HepG2 (cell line): ENCODE data around the gene TTBK1. TPM values are rescaled to one million over a fixed set of nuclear protein-coding genes. Genes with fewer than 3 reads are reported as not detected.

Experiments
- CCDC6 ChIP-seq: sonication (generic); formaldehyde crosslinking; IDR thresholded peaks from 2 replicates; pipeline ENCODE4 v1.8.1; 2022; ENCODE audit warnings: mild to moderate bottlenecking, missing genetic modification reagents, moderate library complexity
- GATA4 ChIP-seq: sonication (generic); IDR thresholded peaks from 2 replicates; pipeline ENCODE4 v1.6.1; 2016; ENCODE audit warnings: antibody characterized with exemption, low read depth, borderline replicate concordance
- HCFC1 ChIP-seq: fragments of 150-350 bp; IDR thresholded peaks from 2 replicates; pipeline ENCODE4 v1.6.1; 2014; ENCODE audit warnings: low read depth, low read length
- NR2F2 ChIP-seq: IDR thresholded peaks from 2 replicates; pipeline ENCODE4 v1.6.1; 2012; ENCODE audit warnings: low read depth, inconsistent platforms, borderline replicate concordance
- PHF5A ChIP-seq: IDR thresholded peaks from one replicate; pipeline ENCODE4 v1.6.1; 2018; ENCODE audit warnings: low read depth, missing genetic modification reagents; ENCODE audit not compliant: unreplicated experiment
- ZFP62 ChIP-seq: sonication (generic); formaldehyde crosslinking; IDR thresholded peaks from 2 replicates; pipeline ENCODE4 v1.4.0; 2020; ENCODE audit warnings: missing genetic modification reagents
- ZNF343 ChIP-seq: sonication (generic); formaldehyde crosslinking; IDR thresholded peaks from 2 replicates; pipeline ENCODE4 v1.4.0; 2020; ENCODE audit warnings: mild to moderate bottlenecking, missing genetic modification reagents
- ZSCAN9 ChIP-seq: IDR thresholded peaks from 2 replicates; pipeline ENCODE4 v1.6.1; 2016; ENCODE audit warnings: borderline replicate concordance
- polyA plus RNA-seq, 8 experiments: library from polyadenylated mRNA; depleted of rRNA in 3 of 8; stranded (reverse) in 7 of 8; unstranded in 1 of 8; fragments of >200 nt; fragmentation: Illumina TruSeq in 4 of 8; extraction: Trizol in 4 of 8; gene quantifications; 2 replicates each; pipeline versions ENCODE4 v1.2.1 to v1.2.3, GENCODE V29; 2011 to 2016; ENCODE audit warnings: low read depth in 4 of 8, missing spikeins in 1 of 8, mixed read lengths in 1 of 8; ENCODE audit not compliant: insufficient read depth in 1 of 8
- total RNA-seq, 5 experiments: library from RNA; depleted of rRNA; stranded (reverse); fragments of >200 nt; fragmentation: Illumina TruSeq; extraction: Trizol; gene quantifications; 2 replicates each; pipeline ENCODE4 v1.2.3, GENCODE V29; 2016; ENCODE audit warnings: low read depth in 1 of 5
- TF ChIP-seq, protein P1 (sequence below): sonication (generic); formaldehyde crosslinking; IDR thresholded peaks from 2 replicates; pipeline ENCODE4 v1.4.0; 2020; ENCODE audit warnings: missing genetic modification reagents
- TF ChIP-seq, protein P2 (sequence below): sonication (generic); formaldehyde crosslinking; IDR thresholded peaks from 2 replicates; pipeline ENCODE4 v1.4.0; 2020; ENCODE audit warnings: missing genetic modification reagents
- TF ChIP-seq, protein P3 (sequence below): sonication (generic); formaldehyde crosslinking; IDR thresholded peaks from 2 replicates; pipeline ENCODE4 v1.8.1; 2022; ENCODE audit warnings: mild to moderate bottlenecking, missing genetic modification reagents
- TF ChIP-seq, protein P4 (sequence below): sonication (generic); formaldehyde crosslinking; IDR thresholded peaks from 2 replicates; pipeline ENCODE4 v1.5.0; 2020; ENCODE audit warnings: mild to moderate bottlenecking, missing genetic modification reagents
- TF ChIP-seq, protein P5 (sequence below): fragments of 450-650 bp; IDR thresholded peaks from 2 replicates; pipeline ENCODE4 v1.6.1; 2017; ENCODE audit warnings: mild to moderate bottlenecking
- TF ChIP-seq, protein P6 (sequence below): sonication (generic); formaldehyde crosslinking; IDR thresholded peaks from 2 replicates; pipeline ENCODE4 v1.4.0; 2020; ENCODE audit warnings: mild to moderate bottlenecking, missing genetic modification reagents

The TTBK1 gene
- total and polyA plus RNA-seq, 2 of the 13 experiments (the other 11 are each of a cell fraction or from before 2014, with no cell fraction given): 0.24 to 0.33 TPM

DNA sequence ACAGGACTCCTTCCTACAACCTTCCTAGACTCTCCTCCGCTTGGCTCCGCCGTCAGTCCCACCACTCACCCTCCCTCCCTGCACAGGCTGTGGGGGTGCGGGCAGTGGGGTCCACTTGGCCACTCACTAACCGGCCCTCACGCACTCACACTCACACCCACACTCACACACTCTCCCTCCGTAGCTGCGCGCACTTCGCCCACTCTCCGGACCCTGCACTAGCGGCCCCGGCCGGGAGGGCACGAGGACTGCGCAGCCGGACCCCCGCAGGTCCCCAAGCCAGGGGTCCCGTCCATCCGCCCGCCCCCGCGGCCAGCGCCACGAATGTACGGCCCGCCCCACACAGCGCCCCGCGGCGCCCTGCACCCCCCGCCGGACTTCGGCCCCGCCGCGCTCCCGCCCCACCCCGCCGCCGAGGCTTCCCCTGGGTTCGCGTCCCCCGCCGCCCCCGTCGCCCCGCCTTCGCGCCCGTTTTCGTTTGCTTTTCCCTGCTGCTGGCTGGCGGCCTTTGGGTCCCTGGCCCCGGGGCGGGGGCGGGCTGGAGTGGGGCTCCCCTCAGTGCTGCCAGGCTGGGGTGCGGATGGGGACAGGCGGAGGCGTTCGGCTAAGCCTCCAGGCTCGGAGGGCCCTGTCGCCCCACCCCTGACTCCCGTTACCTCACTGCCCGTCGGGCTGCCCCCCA is 31.8 kb downstream of the TTBK1 start (continued):
- TF ChIP-seq, protein P1, sequence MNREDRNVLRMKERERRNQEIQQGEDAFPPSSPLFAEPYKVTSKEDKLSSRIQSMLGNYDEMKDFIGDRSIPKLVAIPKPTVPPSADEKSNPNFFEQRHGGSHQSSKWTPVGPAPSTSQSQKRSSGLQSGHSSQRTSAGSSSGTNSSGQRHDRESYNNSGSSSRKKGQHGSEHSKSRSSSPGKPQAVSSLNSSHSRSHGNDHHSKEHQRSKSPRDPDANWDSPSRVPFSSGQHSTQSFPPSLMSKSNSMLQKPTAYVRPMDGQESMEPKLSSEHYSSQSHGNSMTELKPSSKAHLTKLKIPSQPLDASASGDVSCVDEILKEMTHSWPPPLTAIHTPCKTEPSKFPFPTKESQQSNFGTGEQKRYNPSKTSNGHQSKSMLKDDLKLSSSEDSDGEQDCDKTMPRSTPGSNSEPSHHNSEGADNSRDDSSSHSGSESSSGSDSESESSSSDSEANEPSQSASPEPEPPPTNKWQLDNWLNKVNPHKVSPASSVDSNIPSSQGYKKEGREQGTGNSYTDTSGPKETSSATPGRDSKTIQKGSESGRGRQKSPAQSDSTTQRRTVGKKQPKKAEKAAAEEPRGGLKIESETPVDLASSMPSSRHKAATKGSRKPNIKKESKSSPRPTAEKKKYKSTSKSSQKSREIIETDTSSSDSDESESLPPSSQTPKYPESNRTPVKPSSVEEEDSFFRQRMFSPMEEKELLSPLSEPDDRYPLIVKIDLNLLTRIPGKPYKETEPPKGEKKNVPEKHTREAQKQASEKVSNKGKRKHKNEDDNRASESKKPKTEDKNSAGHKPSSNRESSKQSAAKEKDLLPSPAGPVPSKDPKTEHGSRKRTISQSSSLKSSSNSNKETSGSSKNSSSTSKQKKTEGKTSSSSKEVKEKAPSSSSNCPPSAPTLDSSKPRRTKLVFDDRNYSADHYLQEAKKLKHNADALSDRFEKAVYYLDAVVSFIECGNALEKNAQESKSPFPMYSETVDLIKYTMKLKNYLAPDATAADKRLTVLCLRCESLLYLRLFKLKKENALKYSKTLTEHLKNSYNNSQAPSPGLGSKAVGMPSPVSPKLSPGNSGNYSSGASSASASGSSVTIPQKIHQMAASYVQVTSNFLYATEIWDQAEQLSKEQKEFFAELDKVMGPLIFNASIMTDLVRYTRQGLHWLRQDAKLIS: 0 out of 2 replicates have a peak, but pooled peaks have one; percentile 80
- no peak for TF ChIP-seq NR2F2
- no peak for TF ChIP-seq GATA4
- TF ChIP-seq ZNF343 (CRISPR knock-in tag): peak; percentile 90
- no peak; the same call in 1 of the 2 replicates for TF ChIP-seq HCFC1
- TF ChIP-seq ZFP62 (CRISPR knock-in tag): no peak
- TF ChIP-seq, protein P2, sequence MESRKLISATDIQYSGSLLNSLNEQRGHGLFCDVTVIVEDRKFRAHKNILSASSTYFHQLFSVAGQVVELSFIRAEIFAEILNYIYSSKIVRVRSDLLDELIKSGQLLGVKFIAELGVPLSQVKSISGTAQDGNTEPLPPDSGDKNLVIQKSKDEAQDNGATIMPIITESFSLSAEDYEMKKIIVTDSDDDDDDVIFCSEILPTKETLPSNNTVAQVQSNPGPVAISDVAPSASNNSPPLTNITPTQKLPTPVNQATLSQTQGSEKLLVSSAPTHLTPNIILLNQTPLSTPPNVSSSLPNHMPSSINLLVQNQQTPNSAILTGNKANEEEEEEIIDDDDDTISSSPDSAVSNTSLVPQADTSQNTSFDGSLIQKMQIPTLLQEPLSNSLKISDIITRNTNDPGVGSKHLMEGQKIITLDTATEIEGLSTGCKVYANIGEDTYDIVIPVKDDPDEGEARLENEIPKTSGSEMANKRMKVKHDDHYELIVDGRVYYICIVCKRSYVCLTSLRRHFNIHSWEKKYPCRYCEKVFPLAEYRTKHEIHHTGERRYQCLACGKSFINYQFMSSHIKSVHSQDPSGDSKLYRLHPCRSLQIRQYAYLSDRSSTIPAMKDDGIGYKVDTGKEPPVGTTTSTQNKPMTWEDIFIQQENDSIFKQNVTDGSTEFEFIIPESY (CRISPR knock-in tag): no peak; the same call in 1 of the 2 replicates
- TF ChIP-seq, protein P3, sequence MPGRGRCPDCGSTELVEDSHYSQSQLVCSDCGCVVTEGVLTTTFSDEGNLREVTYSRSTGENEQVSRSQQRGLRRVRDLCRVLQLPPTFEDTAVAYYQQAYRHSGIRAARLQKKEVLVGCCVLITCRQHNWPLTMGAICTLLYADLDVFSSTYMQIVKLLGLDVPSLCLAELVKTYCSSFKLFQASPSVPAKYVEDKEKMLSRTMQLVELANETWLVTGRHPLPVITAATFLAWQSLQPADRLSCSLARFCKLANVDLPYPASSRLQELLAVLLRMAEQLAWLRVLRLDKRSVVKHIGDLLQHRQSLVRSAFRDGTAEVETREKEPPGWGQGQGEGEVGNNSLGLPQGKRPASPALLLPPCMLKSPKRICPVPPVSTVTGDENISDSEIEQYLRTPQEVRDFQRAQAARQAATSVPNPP (CRISPR knock-in tag): no peak
- TF ChIP-seq, protein P4, sequence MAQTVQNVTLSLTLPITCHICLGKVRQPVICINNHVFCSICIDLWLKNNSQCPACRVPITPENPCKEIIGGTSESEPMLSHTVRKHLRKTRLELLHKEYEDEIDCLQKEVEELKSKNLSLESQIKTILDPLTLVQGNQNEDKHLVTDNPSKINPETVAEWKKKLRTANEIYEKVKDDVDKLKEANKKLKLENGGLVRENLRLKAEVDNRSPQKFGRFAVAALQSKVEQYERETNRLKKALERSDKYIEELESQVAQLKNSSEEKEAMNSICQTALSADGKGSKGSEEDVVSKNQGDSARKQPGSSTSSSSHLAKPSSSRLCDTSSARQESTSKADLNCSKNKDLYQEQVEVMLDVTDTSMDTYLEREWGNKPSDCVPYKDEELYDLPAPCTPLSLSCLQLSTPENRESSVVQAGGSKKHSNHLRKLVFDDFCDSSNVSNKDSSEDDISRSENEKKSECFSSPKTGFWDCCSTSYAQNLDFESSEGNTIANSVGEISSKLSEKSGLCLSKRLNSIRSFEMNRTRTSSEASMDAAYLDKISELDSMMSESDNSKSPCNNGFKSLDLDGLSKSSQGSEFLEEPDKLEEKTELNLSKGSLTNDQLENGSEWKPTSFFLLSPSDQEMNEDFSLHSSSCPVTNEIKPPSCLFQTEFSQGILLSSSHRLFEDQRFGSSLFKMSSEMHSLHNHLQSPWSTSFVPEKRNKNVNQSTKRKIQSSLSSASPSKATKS (CRISPR knock-in tag): no peak
- TF ChIP-seq PHF5A (CRISPR knock-in tag): peak; percentile 36
- TF ChIP-seq CCDC6 (CRISPR knock-in tag): no peak; the same call in none of the 2 replicates
- TF ChIP-seq, protein P5, sequence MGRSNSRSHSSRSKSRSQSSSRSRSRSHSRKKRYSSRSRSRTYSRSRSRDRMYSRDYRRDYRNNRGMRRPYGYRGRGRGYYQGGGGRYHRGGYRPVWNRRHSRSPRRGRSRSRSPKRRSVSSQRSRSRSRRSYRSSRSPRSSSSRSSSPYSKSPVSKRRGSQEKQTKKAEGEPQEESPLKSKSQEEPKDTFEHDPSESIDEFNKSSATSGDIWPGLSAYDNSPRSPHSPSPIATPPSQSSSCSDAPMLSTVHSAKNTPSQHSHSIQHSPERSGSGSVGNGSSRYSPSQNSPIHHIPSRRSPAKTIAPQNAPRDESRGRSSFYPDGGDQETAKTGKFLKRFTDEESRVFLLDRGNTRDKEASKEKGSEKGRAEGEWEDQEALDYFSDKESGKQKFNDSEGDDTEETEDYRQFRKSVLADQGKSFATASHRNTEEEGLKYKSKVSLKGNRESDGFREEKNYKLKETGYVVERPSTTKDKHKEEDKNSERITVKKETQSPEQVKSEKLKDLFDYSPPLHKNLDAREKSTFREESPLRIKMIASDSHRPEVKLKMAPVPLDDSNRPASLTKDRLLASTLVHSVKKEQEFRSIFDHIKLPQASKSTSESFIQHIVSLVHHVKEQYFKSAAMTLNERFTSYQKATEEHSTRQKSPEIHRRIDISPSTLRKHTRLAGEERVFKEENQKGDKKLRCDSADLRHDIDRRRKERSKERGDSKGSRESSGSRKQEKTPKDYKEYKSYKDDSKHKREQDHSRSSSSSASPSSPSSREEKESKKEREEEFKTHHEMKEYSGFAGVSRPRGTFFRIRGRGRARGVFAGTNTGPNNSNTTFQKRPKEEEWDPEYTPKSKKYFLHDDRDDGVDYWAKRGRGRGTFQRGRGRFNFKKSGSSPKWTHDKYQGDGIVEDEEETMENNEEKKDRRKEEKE: no peak
- TF ChIP-seq, protein P6, sequence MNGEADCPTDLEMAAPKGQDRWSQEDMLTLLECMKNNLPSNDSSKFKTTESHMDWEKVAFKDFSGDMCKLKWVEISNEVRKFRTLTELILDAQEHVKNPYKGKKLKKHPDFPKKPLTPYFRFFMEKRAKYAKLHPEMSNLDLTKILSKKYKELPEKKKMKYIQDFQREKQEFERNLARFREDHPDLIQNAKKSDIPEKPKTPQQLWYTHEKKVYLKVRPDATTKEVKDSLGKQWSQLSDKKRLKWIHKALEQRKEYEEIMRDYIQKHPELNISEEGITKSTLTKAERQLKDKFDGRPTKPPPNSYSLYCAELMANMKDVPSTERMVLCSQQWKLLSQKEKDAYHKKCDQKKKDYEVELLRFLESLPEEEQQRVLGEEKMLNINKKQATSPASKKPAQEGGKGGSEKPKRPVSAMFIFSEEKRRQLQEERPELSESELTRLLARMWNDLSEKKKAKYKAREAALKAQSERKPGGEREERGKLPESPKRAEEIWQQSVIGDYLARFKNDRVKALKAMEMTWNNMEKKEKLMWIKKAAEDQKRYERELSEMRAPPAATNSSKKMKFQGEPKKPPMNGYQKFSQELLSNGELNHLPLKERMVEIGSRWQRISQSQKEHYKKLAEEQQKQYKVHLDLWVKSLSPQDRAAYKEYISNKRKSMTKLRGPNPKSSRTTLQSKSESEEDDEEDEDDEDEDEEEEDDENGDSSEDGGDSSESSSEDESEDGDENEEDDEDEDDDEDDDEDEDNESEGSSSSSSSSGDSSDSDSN (CRISPR knock-in tag): peak; percentile 76
- TF ChIP-seq ZSCAN9 (CRISPR knock-in tag): no peak
